CD14-positive monocyte (primary cell): ENCODE results near the gene OR6S1. TPM values are rescaled to one million over a fixed set of nuclear protein-coding genes. Genes with fewer than 3 reads are reported as not detected.

Source experiments
- DNase-seq, 3 donors: peaks; one replicate each; pipeline ENCODE4 v3.0.0-alpha.2; 2011 to 2022
- H2AFZ ChIP-seq: 2 replicates; pipeline ENCODE4 v1.6.0; 2012; ENCODE audit warnings: mild to moderate bottlenecking, low read depth, low read length, inconsistent platforms; ENCODE audit not compliant: insufficient read depth, poor library complexity, severe bottlenecking
- H3K27ac ChIP-seq, 2 donors: 1 replicate in 1 of 2; 2 replicates in 1 of 2; pipeline ENCODE4 v1.5.1; 2012 to 2013; ENCODE audit warnings: low read length in 2 of 2, control low read depth in 1 of 2, inconsistent platforms in 1 of 2, low read depth in 1 of 2, mild to moderate bottlenecking in 1 of 2
- H3K27me3 ChIP-seq, 2 donors: one replicate each; pipeline versions ENCODE4 v1.6.0 to v1.6.1; 2011 to 2013; ENCODE audit warnings: low read length in 2 of 2; ENCODE audit not compliant: control insufficient read depth in 2 of 2, insufficient read depth in 2 of 2
- H3K36me3 ChIP-seq, 2 donors: replicated peaks in 1 of 2; 1 replicate in 1 of 2; 2 replicates in 1 of 2; pipeline versions ENCODE4 v1.5.1 to v1.6.1; 2012 to 2013; ENCODE audit warnings: low read length in 2 of 2, control low read depth in 1 of 2, inconsistent platforms in 1 of 2, mild to moderate bottlenecking in 1 of 2; ENCODE audit not compliant: insufficient read depth in 2 of 2, control insufficient read depth in 1 of 2
- H3K4me1 ChIP-seq, 2 donors: 1 replicate in 1 of 2; 2 replicates in 1 of 2; pipeline versions ENCODE4 v1.5.1 to v1.6.1; 2012 to 2013; ENCODE audit warnings: low read length in 2 of 2, control low read depth in 1 of 2, inconsistent platforms in 1 of 2, mild to moderate bottlenecking in 1 of 2, moderate library complexity in 1 of 2; ENCODE audit not compliant: insufficient read depth in 2 of 2, control insufficient read depth in 1 of 2
- H3K4me2 ChIP-seq: replicated peaks from 2 replicates; pipeline ENCODE3; 2012; ENCODE audit warnings: low read length, moderate library complexity, mild to moderate bottlenecking; ENCODE audit not compliant: poor library complexity, severe bottlenecking; ENCODE audit errors: extremely low read depth
- H3K4me3 ChIP-seq, 3 experiments: fragments of 200-600 bp in 1 of 3; sonication (generic) in 1 of 3; replicated peaks in 1 of 3; 1 replicate in 2 of 3; 2 replicates in 1 of 3; pipeline ENCODE4 v1.5.1; 2011 to 2013; ENCODE audit warnings: low read length in 3 of 3, mild to moderate bottlenecking in 3 of 3, control low read depth in 2 of 3, low read depth in 2 of 3, inconsistent platforms in 1 of 3, moderate library complexity in 1 of 3
- H3K79me2 ChIP-seq: 2 replicates; pipeline ENCODE4 v1.6.0; 2012; ENCODE audit warnings: mild to moderate bottlenecking, control low read depth, inconsistent platforms, low read length, moderate library complexity; ENCODE audit not compliant: insufficient read depth
- H3K9ac ChIP-seq: 2 replicates; pipeline ENCODE4 v1.6.0; 2017; ENCODE audit warnings: low read length, mild to moderate bottlenecking; ENCODE audit not compliant: insufficient read depth, poor library complexity, severe bottlenecking
- H3K9me3 ChIP-seq, 2 donors: replicated peaks in 1 of 2; 1 replicate in 1 of 2; 2 replicates in 1 of 2; pipeline versions ENCODE4 v1.5.1 to v1.6.1; 2012 to 2013; ENCODE audit warnings: low read length in 2 of 2, control low read depth in 1 of 2; ENCODE audit not compliant: control insufficient read depth in 1 of 2, insufficient read depth in 1 of 2
- H4K20me1 ChIP-seq: 2 replicates; pipeline ENCODE4 v1.6.0; 2012; ENCODE audit warnings: mild to moderate bottlenecking, low read length, control low read depth, moderate library complexity; ENCODE audit not compliant: insufficient read depth
- H3K27ac Mint-ChIP-seq, 7 donors: one replicate each; pipeline ENCODE4 v1.8.0; 2020; ENCODE audit warnings: mild to moderate bottlenecking in 7 of 7, mixed read lengths in 7 of 7, moderate library complexity in 6 of 7, inconsistent platforms in 2 of 7
- H3K27me3 Mint-ChIP-seq, 3 donors: one replicate each; pipeline ENCODE4 v1.8.0; 2021 to 2022; ENCODE audit warnings: low read depth in 3 of 3, mild to moderate bottlenecking in 3 of 3, mixed read lengths in 3 of 3, moderate library complexity in 3 of 3, inconsistent platforms in 1 of 3
- H3K36me3 Mint-ChIP-seq, 2 donors: one replicate each; pipeline ENCODE4 v1.8.0; 2020; ENCODE audit warnings: mixed read lengths in 2 of 2, inconsistent platforms in 1 of 2, mild to moderate bottlenecking in 1 of 2
- H3K4me1 Mint-ChIP-seq: one replicate; pipeline ENCODE4 v1.8.0; 2020; ENCODE audit warnings: mild to moderate bottlenecking, mixed read lengths
- H3K4me3 Mint-ChIP-seq, 2 donors: one replicate each; pipeline ENCODE4 v1.8.0; 2020; ENCODE audit warnings: mild to moderate bottlenecking in 2 of 2, mixed read lengths in 2 of 2, moderate library complexity in 1 of 2
- H3K9me3 Mint-ChIP-seq, 7 donors: one replicate each; pipeline ENCODE4 v1.8.0; 2020 to 2022; ENCODE audit warnings: mixed read lengths in 7 of 7, mild to moderate bottlenecking in 6 of 7, moderate library complexity in 6 of 7, inconsistent platforms in 2 of 7
- CTCF ChIP-seq: fragments of 200-600 bp; IDR thresholded peaks from one replicate; pipeline ENCODE4 v1.8.0; 2022; ENCODE audit warnings: antibody characterized with exemption, mild to moderate bottlenecking
- WGBS: methylation state at CpG from one replicate; pipeline ENCODE4 v1.1.5; 2013; ENCODE audit warnings: missing lambda C conversion rate; ENCODE audit not compliant: insufficient coverage; 5-methylcytosine and 5-hydroxymethylcytosine counted together
- intact Hi-C, 2 donors: fragments of 100-400 bp; cut with micrococcal nuclease; formaldehyde crosslinking; loops; one replicate each; pipeline versions ENCODE4 v1.15.0 to v1.15.1; 2023
- polyA plus RNA-seq, 3 donors: library from polyadenylated mRNA; depleted of rRNA in 1 of 3; unstranded in 2 of 3; stranded (reverse) in 1 of 3; fragments of 300-500 nt in 2 of 3; fragments of >200 nt in 1 of 3; fragmentation: Illumina TruSeq in 2 of 3; gene quantifications; 1 replicate in 2 of 3; 2 replicates in 1 of 3; pipeline ENCODE4 v1.2.3, GENCODE V29; 2012 to 2021

OR6S1 gene
- polyA plus RNA-seq, 3 donors = not detected

- Mint-ChIP-seq H3K9me3 (peaks cover 8 to 50% (median 37%) of the 10 kb centered on the region in 7 donors), H3K4me1 (peaks cover 44% of the 10 kb centered on the region), H3K27me3 (peaks cover 95 to 99% (median 96%) of the 10 kb centered on the region in 3 donors), H3K36me3 (peaks cover 8 to 31% of the 10 kb centered on the region in 2 donors), H3K4me3 (peak overlapping the region; percentile 78 to 89), H3K27ac (peak overlapping the region in 1 of 7 donors; percentile 48)
- H3K27ac ChIP-seq = no peak overlapping the region
- no peaks in the 10 kb centered on the region for H4K20me1 ChIP-seq
- H3K79me2 ChIP-seq = no peaks in the 10 kb centered on the region
- H3K27me3 ChIP-seq = peaks cover 92 to 100% of the 10 kb centered on the region in 2 donors
- no peaks in the 10 kb centered on the region for H3K36me3 ChIP-seq
- TF ChIP-seq CTCF = no peak
- WGBS = 6% methylated on average over 3 of the region's 19 CpGs
- peak overlapping the region; percentile 68 for H3K4me2 ChIP-seq
- intact Hi-C loops = loop anchor here in 1 of 2 donors (5.0 kb wide), 1 partner anchor 51 kb away; the partner anchor contains the start of gene RNASE4
- DNase-seq = peak in 1 of 3 donors; percentile 40
- no peak overlapping the region for H3K9ac ChIP-seq
- H3K4me1 ChIP-seq = peaks cover 34 to 39% of the 10 kb centered on the region in 2 donors
- peak overlapping the region; percentile 19 for H2AFZ ChIP-seq
- peaks cover 0 to 43% of the 10 kb centered on the region in 2 donors for H3K9me3 ChIP-seq
- peak overlapping the region in 1 of 3 experiments; percentile 64 for H3K4me3 ChIP-seq
Measured at GRCh38 chr14:20631023-20631879, 10.2 kb downstream of the OR6S1 start.

GRCh38 chr14:20630340-20631022 is 11.0 kb downstream of the OR6S1 start:
- H3K4me1 ChIP-seq = peaks cover 41 to 47% of the 10 kb centered on the region in 2 donors
- no peak overlapping the region for H3K9ac ChIP-seq
- H3K27ac Mint-ChIP-seq = peak overlapping the region in 1 of 7 donors; percentile 48

More at GRCh38 chr14:20630340-20631022, 11.0 kb downstream of the OR6S1 start:
- WGBS = 2% methylated on average over 22 of the region's 23 CpGs
- no peak overlapping the region for H3K27ac ChIP-seq
- no peak for TF ChIP-seq CTCF
- no peaks in the 10 kb centered on the region for H4K20me1 ChIP-seq
- H3K79me2 ChIP-seq = no peaks in the 10 kb centered on the region
- H3K9me3 ChIP-seq = peaks cover 0 to 43% of the 10 kb centered on the region in 2 donors
- Mint-ChIP-seq H3K4me1 (peaks cover 51% of the 10 kb centered on the region), H3K9me3 (peaks cover 8 to 52% (median 44%) of the 10 kb centered on the region in 7 donors), H3K27me3 (peaks cover 95 to 99% (median 96%) of the 10 kb centered on the region in 3 donors), H3K36me3 (peaks cover 8 to 31% of the 10 kb centered on the region in 2 donors), H3K4me3 (peak overlapping the region; percentile 49 to 89)
- intact Hi-C loops = loop anchor here in 1 of 2 donors (5.0 kb wide), 1 partner anchor 52 kb away; the partner anchor contains the start of gene RNASE4
- H3K4me2 ChIP-seq = peak overlapping the region; percentile 68
- peak overlapping the region in 1 of 3 experiments; percentile 64 for H3K4me3 ChIP-seq
- H2AFZ ChIP-seq = no peak overlapping the region
- peaks cover 94 to 100% of the 10 kb centered on the region in 2 donors for H3K27me3 ChIP-seq
- no peak for DNase-seq
- no peaks in the 10 kb centered on the region for H3K36me3 ChIP-seq
